GM12891 (cell line): ENCODE data around the gene RECK.

Experiments used
- PAX5 ChIP-seq: IDR thresholded peaks from 2 replicates; pipeline ENCODE4 v1.6.1; 2011; ENCODE audit warnings: low read length, moderate library complexity, mild to moderate bottlenecking; ENCODE audit not compliant: insufficient read depth, severe bottlenecking
- POLR2A ChIP-seq: IDR thresholded peaks from 2 replicates; pipeline ENCODE4 v1.6.1; 2011; ENCODE audit warnings: low read depth, low read length, control low read depth
- POLR2AphosphoS5 ChIP-seq: IDR thresholded peaks from 2 replicates; pipeline ENCODE4 v1.6.1; 2011; ENCODE audit warnings: low read depth, low read length, control low read depth

- TF ChIP-seq PAX5 (no peak), POLR2A (no peak), POLR2AphosphoS5 (no peak)
Measured at GRCh38 chr9:36145970-36146369, 109.3 kb downstream of the RECK start.
